ENCODE results near the gene CNTN1.

Gene CNTN1

GRCh38 chr12:40792792-40793386 lies 100.7 kb downstream of the CNTN1 start:
- in situ Hi-C loops (cut with MboI; ENCODE audit: low sequenced_read_pairs, unreplicated experiment): no loop called here
- TF ChIP-seq CTCF (IDR thresholded peaks at IDR 0.05; ENCODE audit: borderline replicate concordance, control extremely low read depth, extremely low read depth, insufficient read depth, missing control alignments): no peak

GRCh38 chr12:40793471-40793870 lies 101.2 kb downstream of the CNTN1 start:
- no peak for TF ChIP-seq CTCF (IDR thresholded peaks at IDR 0.05; ENCODE audit: borderline replicate concordance, control extremely low read depth, extremely low read depth, insufficient read depth, missing control alignments)
- no peak for DNase-seq (ENCODE audit: low spot score)
- in situ Hi-C loops (cut with MboI; ENCODE audit: low sequenced_read_pairs, unreplicated experiment): no loop called here

More at GRCh38 chr12:40792792-40793386, 100.7 kb downstream of the CNTN1 start:
- no peak for DNase-seq (ENCODE audit: low spot score)

GRCh38 chr12:40794087-40794486 lies 101.8 kb downstream of the CNTN1 start:
- DNase-seq (ENCODE audit: low spot score): no peak
- no peak for TF ChIP-seq CTCF (IDR thresholded peaks at IDR 0.05; ENCODE audit: borderline replicate concordance, control extremely low read depth, extremely low read depth, insufficient read depth, missing control alignments)
- in situ Hi-C loops (cut with MboI; ENCODE audit: low sequenced_read_pairs, unreplicated experiment): no loop called here

GRCh38 chr12:40801082-40801481 lies 108.8 kb downstream of the CNTN1 start:
- no peak for TF ChIP-seq CTCF (IDR thresholded peaks at IDR 0.05; ENCODE audit: borderline replicate concordance, control extremely low read depth, extremely low read depth, insufficient read depth, missing control alignments)
- no peak for DNase-seq (ENCODE audit: low spot score)
- in situ Hi-C loops (cut with MboI; ENCODE audit: low sequenced_read_pairs, unreplicated experiment): no loop called here

- in situ Hi-C loops (cut with MboI; ENCODE audit: low sequenced_read_pairs, unreplicated experiment): no loop called here
- DNase-seq (ENCODE audit: low spot score): no peak
- TF ChIP-seq CTCF (IDR thresholded peaks at IDR 0.05; ENCODE audit: borderline replicate concordance, control extremely low read depth, extremely low read depth, insufficient read depth, missing control alignments): no peak
Measured at GRCh38 chr12:40801861-40802260, 109.6 kb downstream of the CNTN1 start.

- DNase-seq (ENCODE audit: low spot score): no peak
- in situ Hi-C loops (cut with MboI; ENCODE audit: low sequenced_read_pairs, unreplicated experiment): no loop called here
- TF ChIP-seq CTCF (IDR thresholded peaks at IDR 0.05; ENCODE audit: borderline replicate concordance, control extremely low read depth, extremely low read depth, insufficient read depth, missing control alignments): no peak
Measured at GRCh38 chr12:40802656-40803055, 110.4 kb downstream of the CNTN1 start.

All from GM13976 (cell line).